ENCODE data around the gene OTX2.

Gene OTX2

GRCh38 chr14:56811593-56812363, 1.5 kb upstream of the OTX2 start:
- DNase-seq, result no peak

GRCh38 chr14:56810836-56811592, 735 bp upstream of the OTX2 start:
- peak; percentile 5 for DNase-seq

GRCh38 chr14:56809270-56810146, 771 bp downstream of the OTX2 start:
- no peak for DNase-seq

DNA sequence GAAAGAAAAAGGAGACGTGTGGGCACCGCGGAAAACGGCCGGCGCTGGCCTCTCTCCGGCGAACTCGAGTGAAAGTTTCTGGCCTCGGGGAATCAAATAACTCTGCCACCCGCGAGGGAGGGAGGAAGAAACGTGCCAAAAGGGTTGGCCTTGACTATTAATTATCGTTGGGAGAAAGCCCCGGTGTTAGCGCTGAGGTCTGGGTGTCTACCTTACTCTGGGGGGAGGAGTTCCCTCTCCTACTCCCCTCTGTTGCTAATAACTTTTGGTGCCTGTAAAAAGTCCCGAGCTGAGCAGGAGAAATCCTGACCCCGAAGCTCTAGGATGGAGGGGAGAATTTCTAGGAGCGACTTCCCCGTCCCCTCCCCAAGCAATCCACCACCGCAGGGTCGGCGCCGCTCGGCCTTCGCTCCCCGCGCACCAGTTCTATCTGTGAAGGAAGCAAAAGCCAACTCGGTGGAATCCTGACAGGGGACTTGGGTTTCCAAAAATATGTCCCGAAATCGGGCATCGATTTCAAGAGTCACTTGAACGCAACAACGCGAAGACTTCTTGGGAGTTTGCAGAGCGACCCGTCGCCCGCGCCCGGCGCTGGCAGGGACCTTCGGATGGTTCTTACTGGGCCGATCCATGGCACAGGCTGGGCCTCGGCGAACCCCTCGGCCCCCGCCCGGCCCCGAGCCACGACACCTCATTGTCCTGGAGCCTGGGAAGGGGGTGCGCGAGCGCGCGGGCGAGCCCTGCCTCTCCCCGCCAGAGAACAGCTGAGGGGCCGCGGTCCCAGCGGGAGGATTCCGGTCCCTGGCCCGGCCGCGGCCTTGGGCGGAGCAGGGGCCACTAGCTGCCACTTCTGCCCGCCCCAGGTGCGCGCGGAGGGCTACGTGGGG, 1.7 kb downstream of the OTX2 start:
- no peak for DNase-seq

GRCh38 chr14:56808110-56808382, 2.2 kb downstream of the OTX2 start:
- no peak for DNase-seq

GRCh38 chr14:56807386-56808109, 2.7 kb downstream of the OTX2 start:
- no peak for DNase-seq

GRCh38 chr14:56806760-56807159, 3.5 kb downstream of the OTX2 start:
- no peak for DNase-seq

GRCh38 chr14:56805992-56806727, 4.1 kb downstream of the OTX2 start:
- DNase-seq, result no peak

- DNase-seq, result no peak
Observed at GRCh38 chr14:56805201-56805991, 4.9 kb downstream of the OTX2 start.

- DNase-seq, result no peak
Observed at GRCh38 chr14:56803816-56804535, 6.3 kb downstream of the OTX2 start.

- no peak for DNase-seq
Observed at GRCh38 chr14:56801920-56802319, 8.4 kb downstream of the OTX2 start.

- DNase-seq, result no peak
Observed at GRCh38 chr14:56799343-56799645, 11.0 kb downstream of the OTX2 start.

GRCh38 chr14:56798447-56799342, 11.6 kb downstream of the OTX2 start:
- no peak for DNase-seq

DNA sequence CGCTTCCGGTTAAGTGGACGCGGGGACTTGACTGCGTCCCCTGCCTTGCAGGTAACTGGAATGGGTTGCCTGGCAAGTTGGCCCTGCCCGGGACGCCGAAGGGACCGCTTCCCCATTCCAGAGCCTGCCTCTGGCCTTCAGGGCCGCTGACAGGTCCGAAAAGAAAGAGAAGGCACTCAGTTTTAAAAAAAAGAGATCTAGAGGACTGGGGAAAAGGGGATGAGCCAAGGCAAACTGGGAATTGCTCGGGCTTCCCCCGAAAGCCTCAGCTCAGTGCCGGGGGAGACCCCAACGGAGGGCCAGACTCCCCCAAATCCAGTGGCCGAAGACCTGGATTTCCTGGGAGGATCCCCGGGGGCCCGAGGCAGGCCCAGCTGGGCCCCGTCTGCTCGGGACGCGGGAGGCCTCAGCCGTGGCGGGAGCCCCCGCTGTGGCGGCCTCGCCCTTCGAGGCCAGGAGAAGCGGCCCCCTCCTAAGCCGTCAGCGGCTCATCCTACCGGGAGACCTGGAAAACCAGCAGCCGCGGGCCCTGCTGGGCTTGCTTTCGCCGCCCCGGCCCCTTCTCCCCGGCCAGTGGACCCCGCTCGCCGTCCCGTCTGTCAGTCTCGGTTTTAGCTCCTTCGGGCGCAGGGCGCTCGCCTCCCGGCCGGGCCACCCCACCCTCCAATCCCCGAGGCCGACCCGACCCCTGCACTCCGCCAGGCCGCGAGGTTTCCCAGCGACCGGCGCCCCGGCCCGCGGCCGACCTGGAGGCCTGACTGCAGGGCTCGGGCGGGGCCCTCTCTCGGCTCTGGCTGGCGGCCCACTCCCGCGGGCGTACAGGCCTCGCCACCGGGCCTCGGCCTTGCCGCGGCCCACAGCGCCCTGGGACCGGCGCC, 12.5 kb downstream of the OTX2 start:
- no peak for DNase-seq

DNA sequence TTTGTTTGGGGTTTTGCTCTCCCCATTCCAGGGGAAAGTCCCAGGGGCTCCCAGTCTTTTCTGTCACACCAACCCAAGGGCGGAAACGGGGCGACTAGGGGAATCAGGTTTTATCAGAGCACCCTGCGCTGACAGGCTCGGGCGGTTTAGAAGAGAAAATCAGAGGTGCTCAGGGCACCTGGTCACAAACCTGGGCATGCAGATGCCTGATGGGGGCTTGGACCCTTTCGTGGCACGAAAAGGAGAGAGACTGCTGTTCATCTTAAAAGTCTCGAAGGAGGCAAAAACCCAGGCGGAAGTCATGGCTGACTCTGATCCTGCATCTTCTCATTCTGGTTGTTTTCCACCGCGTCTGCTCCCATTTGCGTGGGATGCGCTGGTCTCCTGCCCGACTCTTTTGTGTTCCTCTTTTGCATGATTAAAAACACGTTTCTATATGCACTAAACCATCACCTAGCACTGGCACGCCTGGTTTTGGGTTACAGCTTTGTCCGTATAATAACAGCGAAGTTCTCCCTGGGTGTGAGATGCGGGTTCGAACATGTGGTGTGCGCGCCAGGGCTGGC, 13.2 kb downstream of the OTX2 start:
- no peak for DNase-seq

- no peak for DNase-seq
Observed at GRCh38 chr14:56796259-56796658, 14.0 kb downstream of the OTX2 start.

GRCh38 chr14:56795284-56795622, 15.0 kb downstream of the OTX2 start:
- DNase-seq, result no peak

All from activated CD4-positive, alpha-beta T cell treated with anti-CD3 and anti-CD28 coated beads, Interleukin-2, amount 50 U/mL, for 16 hours (primary cell).